H9 (cell line): ENCODE data around the gene HIRIP3. TPM values are rescaled to one million over a fixed set of nuclear protein-coding genes. Genes with fewer than 3 reads are reported as not detected.

Experiments
- DNase-seq: peaks from one replicate; pipeline ENCODE4 v3.0.0-alpha.2; 2017
- H2AFZ ChIP-seq: one replicate; pipeline ENCODE4 v1.6.1; 2013; ENCODE audit warnings: mild to moderate bottlenecking, low read length, control low read depth, moderate library complexity
- H2AK5ac ChIP-seq: 2 replicates; pipeline ENCODE4 v1.6.1; 2013; ENCODE audit warnings: low read length, control low read depth, mixed read lengths; ENCODE audit not compliant: insufficient read length
- H2BK120ac ChIP-seq: one replicate; pipeline ENCODE4 v1.6.1; 2013; ENCODE audit warnings: low read depth, mild to moderate bottlenecking, low read length, control low read depth, inconsistent platforms; ENCODE audit not compliant: poor library complexity, severe bottlenecking
- H2BK12ac ChIP-seq: 2 replicates; pipeline ENCODE4 v1.6.1; 2013; ENCODE audit warnings: low read length, control low read depth, mixed read lengths, low read depth; ENCODE audit not compliant: insufficient read length
- H2BK15ac ChIP-seq: 2 replicates; pipeline ENCODE4 v1.6.1; 2013; ENCODE audit warnings: low read depth, low read length, control low read depth
- H2BK20ac ChIP-seq: one replicate; pipeline ENCODE4 v1.6.1; 2013; ENCODE audit warnings: low read depth, mild to moderate bottlenecking, low read length, control low read depth, inconsistent platforms; ENCODE audit not compliant: poor library complexity, severe bottlenecking
- H2BK5ac ChIP-seq: 2 replicates; pipeline ENCODE4 v1.6.1; 2013; ENCODE audit warnings: low read length, control low read depth, mixed read lengths; ENCODE audit not compliant: insufficient read length
- H3K14ac ChIP-seq: 2 replicates; pipeline ENCODE4 v1.6.1; 2013; ENCODE audit warnings: low read length, control low read depth; ENCODE audit not compliant: insufficient read depth
- H3K18ac ChIP-seq: 2 replicates; pipeline ENCODE4 v1.6.1; 2013; ENCODE audit warnings: low read depth, mild to moderate bottlenecking, mixed read lengths, low read length, control low read depth; ENCODE audit not compliant: insufficient read length
- H3K23ac ChIP-seq: 2 replicates; pipeline ENCODE4 v1.6.1; 2013; ENCODE audit warnings: low read length, control low read depth, mixed read lengths, low read depth; ENCODE audit not compliant: insufficient read length
- H3K23me2 ChIP-seq: 2 replicates; pipeline ENCODE4 v1.6.1; 2013; ENCODE audit warnings: low read depth, mild to moderate bottlenecking, mixed read lengths, low read length, control low read depth; ENCODE audit not compliant: insufficient read length, poor library complexity, severe bottlenecking
- H3K27ac ChIP-seq: 2 replicates; pipeline ENCODE4 v1.5.1; 2013; ENCODE audit warnings: low read length, control low read depth, mixed read lengths, low read depth; ENCODE audit not compliant: insufficient read length
- H3K27me3 ChIP-seq: 2 replicates; pipeline ENCODE4 v1.6.1; 2013; ENCODE audit warnings: low read length, control low read depth, inconsistent platforms; ENCODE audit not compliant: insufficient read depth
- H3K4ac ChIP-seq: 2 replicates; pipeline ENCODE4 v1.6.1; 2013; ENCODE audit warnings: low read depth, mild to moderate bottlenecking, control low read depth, inconsistent platforms, low read length, moderate library complexity
- H3K4me1 ChIP-seq: 2 replicates; pipeline ENCODE4 v1.6.1; 2013; ENCODE audit warnings: low read length, control low read depth, inconsistent platforms; ENCODE audit not compliant: insufficient read depth
- H3K4me2 ChIP-seq: 2 replicates; pipeline ENCODE4 v1.6.1; 2013; ENCODE audit warnings: low read length, control low read depth, mixed read lengths; ENCODE audit not compliant: insufficient read length, insufficient read depth
- H3K56ac ChIP-seq: 2 replicates; pipeline ENCODE4 v1.6.1; 2013; ENCODE audit warnings: low read depth, mild to moderate bottlenecking, mixed read lengths, low read length, control low read depth; ENCODE audit not compliant: insufficient read length
- H3K79me1 ChIP-seq: 2 replicates; pipeline ENCODE4 v1.6.1; 2013; ENCODE audit warnings: low read depth, mild to moderate bottlenecking, moderate library complexity, low read length, control low read depth, inconsistent platforms; ENCODE audit not compliant: insufficient read depth, poor library complexity, severe bottlenecking
- H3K79me2 ChIP-seq: 2 replicates; pipeline ENCODE4 v1.6.1; 2013; ENCODE audit warnings: low read length, control low read depth, inconsistent platforms; ENCODE audit not compliant: insufficient read depth
- H3K9ac ChIP-seq: 2 replicates; pipeline ENCODE4 v1.6.1; 2013; ENCODE audit warnings: low read length, control low read depth, mixed read lengths; ENCODE audit not compliant: insufficient read length; ENCODE audit errors: extremely low read depth
- H3K9me3 ChIP-seq: one replicate; pipeline ENCODE4 v1.6.1; 2013; ENCODE audit warnings: low read depth, low read length, inconsistent platforms; ENCODE audit not compliant: control insufficient read depth
- H3T11ph ChIP-seq: one replicate; pipeline ENCODE4 v1.6.1; 2013; ENCODE audit warnings: mild to moderate bottlenecking, low read length, control low read depth, inconsistent platforms
- H4K20me1 ChIP-seq: one replicate; pipeline ENCODE4 v1.6.1; 2013; ENCODE audit not compliant: control insufficient read depth, insufficient read length, insufficient read depth
- H4K5ac ChIP-seq: 2 replicates; pipeline ENCODE4 v1.6.1; 2013; ENCODE audit warnings: low read depth, mild to moderate bottlenecking, mixed read lengths, low read length, control low read depth; ENCODE audit not compliant: insufficient read length
- H4K8ac ChIP-seq: replicated peaks from 2 replicates; pipeline ENCODE4 v1.6.1; 2013; ENCODE audit warnings: low read length, control low read depth, mixed read lengths, low read depth; ENCODE audit not compliant: insufficient read length
- H4K91ac ChIP-seq: 2 replicates; pipeline ENCODE4 v1.6.1; 2013; ENCODE audit warnings: low read depth, mild to moderate bottlenecking, moderate library complexity, mixed read lengths, low read length, control low read depth; ENCODE audit not compliant: insufficient read length
- H3K27ac Mint-ChIP-seq, 3 experiments: 2 replicates in 2 of 3; 3 replicates in 1 of 3; pipeline ENCODE4 v1.8.0; 2020 to 2021; ENCODE audit warnings: mixed read lengths in 3 of 3, mild to moderate bottlenecking in 1 of 3, moderate library complexity in 1 of 3
- H3K27me3 Mint-ChIP-seq: 2 replicates; pipeline ENCODE4 v1.8.0; 2021; ENCODE audit warnings: low read depth, mild to moderate bottlenecking, moderate library complexity, mixed read lengths
- H3K36me3 Mint-ChIP-seq, 3 experiments: 2 replicates in 2 of 3; 3 replicates in 1 of 3; pipeline ENCODE4 v1.8.0; 2020 to 2021; ENCODE audit warnings: low read depth in 3 of 3, mixed read lengths in 3 of 3; ENCODE audit not compliant: insufficient read depth in 1 of 3
- H3K4me1 Mint-ChIP-seq, 2 experiments: 2 replicates each; pipeline ENCODE4 v1.8.0; 2020; ENCODE audit warnings: mixed read lengths in 2 of 2
- H3K4me3 Mint-ChIP-seq, 2 experiments: 2 replicates in 1 of 2; 3 replicates in 1 of 2; pipeline ENCODE4 v1.8.0; 2020 to 2021; ENCODE audit warnings: mild to moderate bottlenecking in 2 of 2, mixed read lengths in 2 of 2, moderate library complexity in 1 of 2
- H3K9me3 Mint-ChIP-seq, 2 experiments: 2 replicates in 1 of 2; 3 replicates in 1 of 2; pipeline ENCODE4 v1.8.0; 2020; ENCODE audit warnings: mild to moderate bottlenecking in 2 of 2, mixed read lengths in 2 of 2, moderate library complexity in 1 of 2
- WGBS: extraction: QIAGEN DNeasy Blood & Tissue Kit; methylation state at CpG from one replicate; pipeline ENCODE4 v1.1.7; 2013; ENCODE audit warnings: missing lambda C conversion rate, low lambda C conversion rate, mixed read lengths; ENCODE audit not compliant: insufficient read length; ENCODE audit errors: extremely low coverage; 5-methylcytosine and 5-hydroxymethylcytosine counted together
- total RNA-seq: library from RNA; stranded (reverse); gene quantifications from 2 replicates; pipeline ENCODE4 v1.2.1, GENCODE V29; 2021
- TF ChIP-seq, protein P1 (sequence below): fragments of 200-600 bp; sonication (generic); conservative IDR thresholded peaks from 3 replicates; pipeline ENCODE4 v1.8.0; 2021; ENCODE audit warnings: antibody characterized with exemption, mild to moderate bottlenecking

Gene HIRIP3
- total RNA-seq, 1 experiment from 2014 or later: 21.6 TPM

GRCh38 chr16:29961479-29962343 is 33.7 kb downstream of the HIRIP3 start, which contains the start of gene TMEM219:
Gene TMEM219, plus strand, starts transcription at chr16:29962079. Its CDS starts 1,065 bp downstream, at chr16:29963144.
- peak; percentile 89 for DNase-seq
- Histone ChIP-seq H3K9me3 (no peaks in the 10 kb centered on the region), H2BK12ac (no peak within 1 kb of the TSS), H2BK20ac (no peak within 1 kb of the TSS), H4K20me1 (no peaks in the 10 kb centered on the region), H3K27ac (no peak within 1 kb of the TSS), H3K23ac (no peak within 1 kb of the TSS), H2BK120ac (no peak within 1 kb of the TSS), H4K8ac (no peak within 1 kb of the TSS), H3K79me2 (no peaks in the 10 kb centered on the region), H3K18ac (peak within 1 kb of the TSS; percentile 97), H4K91ac (no peak within 1 kb of the TSS), H2AFZ (peak within 1 kb of the TSS; percentile 90), H4K5ac (no peak within 1 kb of the TSS), H3K27me3 (no peaks in the 10 kb centered on the region), H3K23me2 (peaks cover 9% of the 10 kb centered on the region), H3K79me1 (no peaks in the 10 kb centered on the region), H2AK5ac (no peak within 1 kb of the TSS), H3K4me1 (no peaks in the 10 kb centered on the region; the same call in 1 of the 2 replicates), H2BK5ac (no peak within 1 kb of the TSS), H3K4me2 (peak within 1 kb of the TSS; percentile 47), H2BK15ac (no peak within 1 kb of the TSS; the same call in 1 of the 2 replicates), H3K56ac (no peak within 1 kb of the TSS), H3T11ph (no peak within 1 kb of the TSS), H3K4ac (no peak within 1 kb of the TSS), H3K9ac (peak within 1 kb of the TSS; percentile 85), H3K14ac (peak within 1 kb of the TSS; percentile 91)
- Mint-ChIP-seq H3K36me3 (peaks cover 3 to 16% (median 16%) of the 10 kb centered on the region in 3 experiments), H3K4me1 (peaks cover 13 to 16% of the 10 kb centered on the region in 2 experiments), H3K4me3 (peak within 1 kb of the TSS; percentile 78 to 87), H3K27me3 (peaks cover 4% of the 10 kb centered on the region), H3K27ac (peak within 1 kb of the TSS in 1 of 3 experiments; percentile 85; a peak in 2 of 7 replicates), H3K9me3 (no peaks in the 10 kb centered on the region)
- no CpG with 5 or more reads among the region's 75 CpGs for WGBS
- TF ChIP-seq, protein P1, sequence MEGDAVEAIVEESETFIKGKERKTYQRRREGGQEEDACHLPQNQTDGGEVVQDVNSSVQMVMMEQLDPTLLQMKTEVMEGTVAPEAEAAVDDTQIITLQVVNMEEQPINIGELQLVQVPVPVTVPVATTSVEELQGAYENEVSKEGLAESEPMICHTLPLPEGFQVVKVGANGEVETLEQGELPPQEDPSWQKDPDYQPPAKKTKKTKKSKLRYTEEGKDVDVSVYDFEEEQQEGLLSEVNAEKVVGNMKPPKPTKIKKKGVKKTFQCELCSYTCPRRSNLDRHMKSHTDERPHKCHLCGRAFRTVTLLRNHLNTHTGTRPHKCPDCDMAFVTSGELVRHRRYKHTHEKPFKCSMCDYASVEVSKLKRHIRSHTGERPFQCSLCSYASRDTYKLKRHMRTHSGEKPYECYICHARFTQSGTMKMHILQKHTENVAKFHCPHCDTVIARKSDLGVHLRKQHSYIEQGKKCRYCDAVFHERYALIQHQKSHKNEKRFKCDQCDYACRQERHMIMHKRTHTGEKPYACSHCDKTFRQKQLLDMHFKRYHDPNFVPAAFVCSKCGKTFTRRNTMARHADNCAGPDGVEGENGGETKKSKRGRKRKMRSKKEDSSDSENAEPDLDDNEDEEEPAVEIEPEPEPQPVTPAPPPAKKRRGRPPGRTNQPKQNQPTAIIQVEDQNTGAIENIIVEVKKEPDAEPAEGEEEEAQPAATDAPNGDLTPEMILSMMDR: peak; percentile 50
